GM12878 (cell line): ENCODE results near the gene FTH1.

ENCODE experiments used
- BACH1 ChIP-seq: fragments of 450-650 bp; IDR thresholded peaks from 2 replicates; pipeline ENCODE4 v1.6.1; 2017; ENCODE audit warnings: mild to moderate bottlenecking, borderline replicate concordance
- CBFB ChIP-seq: IDR thresholded peaks from 2 replicates; pipeline ENCODE4 v1.6.1; 2016; ENCODE audit warnings: antibody characterized with exemption, low read depth
- CHD4 ChIP-seq: fragments of 200-600 bp; sonication (generic); IDR thresholded peaks from 2 replicates; pipeline ENCODE4 v1.6.1; 2016; ENCODE audit warnings: mild to moderate bottlenecking
- ESRRA ChIP-seq: IDR thresholded peaks from 2 replicates; pipeline ENCODE4 v1.6.1; 2012; ENCODE audit warnings: mild to moderate bottlenecking, low read length, improper control_type of control experiment
- FOXM1 ChIP-seq: IDR thresholded peaks from 2 replicates; pipeline ENCODE4 v1.6.1; 2012; ENCODE audit warnings: low read depth, mild to moderate bottlenecking, inconsistent platforms, low read length, moderate library complexity
- POLR2AphosphoS2 ChIP-seq: IDR thresholded peaks from 2 replicates; pipeline ENCODE4 v1.6.1; 2011; ENCODE audit warnings: low read depth, mild to moderate bottlenecking, low read length, improper control_type of control experiment, moderate library complexity
- ZSCAN29 ChIP-seq: fragments of 450-650 bp; IDR thresholded peaks from 2 replicates; pipeline ENCODE4 v1.6.1; 2017; ENCODE audit warnings: mild to moderate bottlenecking, moderate library complexity
- TF ChIP-seq, protein P1 (sequence below), 3 experiments: IDR thresholded peaks in 2 of 3; conservative IDR thresholded peaks in 1 of 3; 2 replicates each; pipeline ENCODE4 v1.5.1; 2011; ENCODE audit warnings: low read depth in 3 of 3, low read length in 3 of 3, mild to moderate bottlenecking in 3 of 3, control low read depth in 2 of 3, moderate library complexity in 2 of 3, inconsistent platforms in 1 of 3, mixed read lengths in 1 of 3; ENCODE audit not compliant: control insufficient read depth in 2 of 3, insufficient read depth in 1 of 3; ENCODE audit errors: extremely low read depth in 1 of 3

DNA sequence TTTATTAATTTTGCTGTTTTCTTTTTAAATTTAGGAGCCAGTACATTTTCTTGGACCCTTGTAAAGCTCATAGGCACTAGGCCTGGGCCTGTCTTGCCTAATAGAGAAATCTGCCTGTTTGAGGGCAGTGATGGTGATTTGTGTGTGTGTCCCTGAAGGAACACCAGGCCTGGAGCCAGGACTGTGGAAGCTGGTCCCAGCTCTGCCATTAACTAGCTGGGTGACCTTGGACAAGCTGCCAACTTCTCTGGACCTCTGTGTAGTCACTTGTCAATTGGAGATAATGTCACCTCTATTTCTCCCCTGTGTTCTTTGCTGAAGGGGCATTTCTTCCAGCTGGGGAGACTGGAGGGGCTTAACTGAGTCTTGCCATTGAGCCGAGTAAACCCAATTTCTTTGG, 16.0 kb upstream of the FTH1 start:
- TF ChIP-seq POLR2AphosphoS2 (no peak), FOXM1 (no peak), BACH1 (no peak), CBFB (no peak), CHD4 (no peak), ZSCAN29 (no peak), ESRRA (no peak)
- TF ChIP-seq, protein P1, sequence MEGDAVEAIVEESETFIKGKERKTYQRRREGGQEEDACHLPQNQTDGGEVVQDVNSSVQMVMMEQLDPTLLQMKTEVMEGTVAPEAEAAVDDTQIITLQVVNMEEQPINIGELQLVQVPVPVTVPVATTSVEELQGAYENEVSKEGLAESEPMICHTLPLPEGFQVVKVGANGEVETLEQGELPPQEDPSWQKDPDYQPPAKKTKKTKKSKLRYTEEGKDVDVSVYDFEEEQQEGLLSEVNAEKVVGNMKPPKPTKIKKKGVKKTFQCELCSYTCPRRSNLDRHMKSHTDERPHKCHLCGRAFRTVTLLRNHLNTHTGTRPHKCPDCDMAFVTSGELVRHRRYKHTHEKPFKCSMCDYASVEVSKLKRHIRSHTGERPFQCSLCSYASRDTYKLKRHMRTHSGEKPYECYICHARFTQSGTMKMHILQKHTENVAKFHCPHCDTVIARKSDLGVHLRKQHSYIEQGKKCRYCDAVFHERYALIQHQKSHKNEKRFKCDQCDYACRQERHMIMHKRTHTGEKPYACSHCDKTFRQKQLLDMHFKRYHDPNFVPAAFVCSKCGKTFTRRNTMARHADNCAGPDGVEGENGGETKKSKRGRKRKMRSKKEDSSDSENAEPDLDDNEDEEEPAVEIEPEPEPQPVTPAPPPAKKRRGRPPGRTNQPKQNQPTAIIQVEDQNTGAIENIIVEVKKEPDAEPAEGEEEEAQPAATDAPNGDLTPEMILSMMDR (IDR thresholded peaks at IDR 0.05 in 2 of 3, conservative IDR thresholded peaks at IDR 0.05 in 1 of 3; ENCODE audit: control insufficient read depth in 2 of 3, extremely low read depth in 1 of 3, insufficient read depth in 1 of 3, low read depth in 3 of 3, low read length in 3 of 3) = no peak
